T-helper 2 cell treated with Interferon-gamma antibody and Interleukin-4, amounts not matched to agents 5 μg/mL and 100 μg/mL, for 36 hours (primary cell): ENCODE data around the gene IDH1.
"Not testable (repeated sequence)": the region's sequence is repeated elsewhere in the genome, so short reads cannot be mapped to it uniquely, and the experiment has no call there.

Experiments used
- DNase-seq: peaks from one replicate; pipeline ENCODE4 v3.0.0; 2021; ENCODE audit warnings: low spot score
- H3K27ac Mint-ChIP-seq: one replicate; pipeline ENCODE4 v1.8.0; 2021; ENCODE audit warnings: mild to moderate bottlenecking, mixed read lengths
- H3K27me3 Mint-ChIP-seq: one replicate; pipeline ENCODE4 v1.8.0; 2021; ENCODE audit warnings: low read depth, mixed read lengths
- H3K36me3 Mint-ChIP-seq: one replicate; pipeline ENCODE4 v1.8.0; 2021; ENCODE audit warnings: low read depth, mixed read lengths
- H3K4me1 Mint-ChIP-seq: one replicate; pipeline ENCODE4 v1.8.0; 2021; ENCODE audit warnings: low read depth, mixed read lengths
- H3K4me3 Mint-ChIP-seq: one replicate; pipeline ENCODE4 v1.8.0; 2022; ENCODE audit warnings: mild to moderate bottlenecking, moderate library complexity, mixed read lengths
- H3K9me3 Mint-ChIP-seq: one replicate; pipeline ENCODE4 v1.8.0; 2021; ENCODE audit warnings: mixed read lengths

IDH1 gene

DNA sequence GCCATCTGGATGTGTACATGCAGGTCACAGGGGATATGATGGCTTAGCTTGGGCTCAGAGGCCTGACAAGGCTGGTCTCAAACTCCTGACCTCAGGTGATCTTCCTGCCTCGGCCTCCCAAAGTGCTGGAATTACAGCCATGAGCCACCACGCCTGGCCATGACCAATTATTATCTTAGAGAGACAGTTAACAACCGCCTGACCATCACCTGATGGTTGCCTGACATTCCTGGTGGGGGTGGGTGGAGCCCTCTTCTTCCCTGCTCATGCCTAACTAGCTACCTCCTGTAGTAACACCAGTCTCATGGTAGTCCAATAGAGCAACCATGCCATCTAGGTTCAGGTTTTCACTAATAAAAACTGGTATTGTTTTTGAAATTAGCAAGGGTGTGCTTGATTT lies 33.0 kb downstream of the IDH1 start:
- not testable (repeated sequence) for DNase-seq, H3K27me3 Mint-ChIP-seq, H3K4me3 Mint-ChIP-seq, H3K9me3 Mint-ChIP-seq, H3K4me1 Mint-ChIP-seq, H3K36me3 Mint-ChIP-seq, H3K27ac Mint-ChIP-seq

DNA sequence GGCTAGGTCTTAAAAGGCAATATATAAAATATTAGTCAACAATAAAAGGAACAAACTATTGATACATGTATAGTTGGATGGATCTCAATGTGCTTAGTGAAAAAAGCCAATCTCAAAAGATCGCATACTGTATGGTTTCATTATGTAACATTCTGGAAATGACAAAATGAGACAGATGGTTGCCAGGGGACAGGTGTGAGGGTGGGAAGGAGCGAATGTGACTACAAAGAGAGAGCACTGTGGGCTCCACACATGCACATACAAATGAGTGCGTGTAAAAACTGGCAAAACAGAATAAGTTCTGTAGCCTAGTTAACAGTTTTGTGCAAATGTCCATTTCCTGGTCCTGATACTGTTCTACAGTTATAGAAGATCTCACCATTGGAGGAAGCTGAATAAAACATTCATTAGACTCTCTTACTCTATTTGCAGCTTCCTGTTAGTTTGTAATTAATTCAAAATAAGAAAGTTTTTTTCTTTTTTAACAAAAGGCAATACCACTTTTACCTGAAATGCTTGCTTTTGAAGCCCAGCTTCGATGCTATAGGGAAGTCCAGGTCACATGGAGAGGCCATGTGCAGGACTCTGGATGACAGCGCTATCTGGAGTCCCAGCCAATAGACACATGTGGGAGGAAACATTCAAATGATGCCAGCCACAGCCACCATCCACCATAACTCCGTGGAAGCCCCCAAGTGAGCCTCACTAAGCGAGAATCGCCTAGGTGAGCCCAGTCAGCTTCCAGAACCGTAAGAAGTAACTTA lies 44.0 kb downstream of the IDH1 start:
- H3K36me3 Mint-ChIP-seq: no peaks in the 10 kb centered on the region
- H3K4me3 Mint-ChIP-seq: no peak overlapping the region
- H3K27me3 Mint-ChIP-seq: peaks cover 1% of the 10 kb centered on the region
- no peak for DNase-seq
- no peak overlapping the region for H3K27ac Mint-ChIP-seq
- no peaks in the 10 kb centered on the region for H3K4me1 Mint-ChIP-seq
- no peaks in the 10 kb centered on the region for H3K9me3 Mint-ChIP-seq

DNA sequence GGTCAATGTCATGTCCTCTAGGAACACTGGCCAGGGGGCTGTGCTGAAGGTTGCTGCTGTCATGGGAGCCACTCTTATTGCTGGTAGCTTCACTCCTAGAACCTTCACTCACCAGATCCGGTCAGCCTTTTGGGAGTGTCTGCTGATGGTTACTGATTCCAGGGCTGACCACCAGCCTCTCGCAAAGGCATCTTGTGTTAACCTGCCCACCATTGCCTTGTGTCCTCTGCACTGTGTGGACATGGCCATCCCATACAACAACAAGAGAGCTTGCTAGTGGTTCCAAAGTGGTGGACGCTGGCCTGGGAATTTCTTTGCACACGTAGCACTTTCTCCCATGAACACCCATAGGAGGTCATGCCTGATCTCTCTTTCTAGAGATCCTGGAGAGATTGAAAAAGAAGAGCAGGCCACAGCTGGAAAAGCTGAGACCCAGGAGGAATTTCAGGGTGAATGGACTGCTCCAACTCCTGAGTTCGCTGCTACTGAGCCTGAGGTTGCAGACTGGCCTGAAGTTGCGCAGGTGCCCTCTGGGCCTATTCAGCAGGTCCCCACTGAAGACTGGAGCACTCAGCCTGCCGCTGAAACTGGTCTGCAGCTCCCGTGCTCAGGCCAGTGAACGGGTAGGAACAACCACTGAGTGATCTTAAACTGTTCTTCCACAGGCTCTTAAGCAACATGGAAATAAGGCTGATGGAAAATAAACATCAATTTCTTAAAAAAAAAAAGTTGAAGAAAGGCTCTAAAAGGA lies 46.4 kb downstream of the IDH1 start:
- Mint-ChIP-seq H3K27ac (no peak overlapping the region), H3K4me1 (no peaks in the 10 kb centered on the region), H3K9me3 (no peaks in the 10 kb centered on the region), H3K4me3 (no peak overlapping the region), H3K27me3 (peaks cover 1% of the 10 kb centered on the region), H3K36me3 (no peaks in the 10 kb centered on the region)
- no peak for DNase-seq

- Mint-ChIP-seq H3K36me3 (no peaks in the 10 kb centered on the region), H3K4me1 (no peaks in the 10 kb centered on the region), H3K27me3 (peaks cover 1% of the 10 kb centered on the region), H3K27ac (no peak overlapping the region), H3K9me3 (no peaks in the 10 kb centered on the region), H3K4me3 (no peak overlapping the region)
- DNase-seq: no peak
Observed at GRCh38 chr2:208207769-208208168, 47.1 kb downstream of the IDH1 start.

DNA sequence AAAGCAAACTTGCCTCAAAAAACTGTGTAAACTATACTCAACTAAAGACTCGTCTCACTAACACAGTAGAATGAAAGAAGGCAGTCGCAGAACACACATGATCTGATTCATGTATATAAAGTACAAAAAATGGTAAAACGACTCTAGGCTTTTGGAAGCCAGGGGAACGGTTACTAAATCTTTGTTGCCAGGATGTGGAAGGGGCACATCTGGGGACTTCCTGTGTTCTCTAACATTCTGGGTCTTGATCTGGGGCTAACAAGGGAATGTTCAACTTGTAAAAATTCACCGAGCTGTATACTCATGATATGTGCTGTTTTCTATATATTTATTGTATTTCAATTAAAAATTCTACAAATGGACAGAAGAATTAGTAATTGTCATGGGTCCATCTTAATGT lies 50.7 kb downstream of the IDH1 start:
- Mint-ChIP-seq H3K9me3 (no peaks in the 10 kb centered on the region), H3K36me3 (no peaks in the 10 kb centered on the region), H3K27ac (no peak overlapping the region), H3K4me1 (no peaks in the 10 kb centered on the region), H3K27me3 (peaks cover 1% of the 10 kb centered on the region), H3K4me3 (no peak overlapping the region)
- DNase-seq: no peak

DNA sequence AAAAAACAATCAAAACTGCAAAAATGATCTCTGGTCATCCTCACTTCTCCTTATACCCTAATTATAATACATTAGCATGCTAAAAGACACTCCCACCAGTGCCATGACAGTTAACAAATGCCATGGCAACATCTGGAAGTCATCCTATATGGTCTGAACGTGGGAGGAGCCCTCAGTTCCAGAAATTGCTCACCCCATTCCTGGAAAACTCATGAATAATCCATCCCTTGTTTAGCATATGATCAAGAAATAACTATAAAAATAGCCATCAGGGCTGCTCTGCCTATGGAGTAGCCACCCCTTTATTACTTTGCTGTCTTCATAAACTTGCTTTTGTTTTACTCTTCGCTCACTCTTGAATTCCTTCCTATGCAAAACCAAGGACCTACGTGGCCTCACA lies 59.3 kb downstream of the IDH1 start:
- Mint-ChIP-seq H3K4me3 (no peak overlapping the region), H3K9me3 (no peaks in the 10 kb centered on the region), H3K4me1 (no peaks in the 10 kb centered on the region), H3K36me3 (no peaks in the 10 kb centered on the region), H3K27ac (no peak overlapping the region), H3K27me3 (peaks cover 2% of the 10 kb centered on the region)
- no peak for DNase-seq

DNA sequence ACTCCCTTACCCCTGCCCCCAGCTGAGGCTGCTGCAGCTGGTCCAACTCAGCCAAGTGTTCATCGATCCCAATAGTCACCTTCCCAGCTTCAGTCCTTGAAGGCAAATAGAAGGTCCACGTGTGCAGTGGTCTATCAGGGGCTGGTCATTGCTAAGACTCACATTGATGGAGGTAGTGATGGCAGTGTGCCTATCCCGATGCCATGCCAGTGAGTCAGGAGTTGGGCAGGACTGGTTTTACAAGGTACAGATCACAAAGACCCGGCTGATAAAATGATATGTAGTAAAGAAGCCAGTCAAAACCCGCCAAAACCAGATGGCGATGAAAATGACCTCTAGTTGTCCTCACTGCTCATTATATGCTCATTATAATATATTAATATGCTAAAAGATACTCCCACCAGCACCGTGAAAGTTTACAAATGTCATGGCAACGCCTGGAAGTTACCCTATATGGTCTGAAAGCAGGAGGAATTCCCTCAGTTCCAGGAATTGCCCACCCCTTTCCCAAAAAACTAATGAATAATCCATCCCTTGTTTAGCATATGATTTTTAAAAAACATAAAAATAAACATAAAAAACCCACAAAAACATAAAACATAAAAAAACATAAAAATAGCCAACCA lies 62.1 kb downstream of the IDH1 start:
- Mint-ChIP-seq H3K4me3 (no peak overlapping the region), H3K4me1 (no peaks in the 10 kb centered on the region), H3K27ac (no peak overlapping the region), H3K27me3 (peaks cover 1% of the 10 kb centered on the region), H3K36me3 (no peaks in the 10 kb centered on the region), H3K9me3 (no peaks in the 10 kb centered on the region)
- DNase-seq: no peak

DNA sequence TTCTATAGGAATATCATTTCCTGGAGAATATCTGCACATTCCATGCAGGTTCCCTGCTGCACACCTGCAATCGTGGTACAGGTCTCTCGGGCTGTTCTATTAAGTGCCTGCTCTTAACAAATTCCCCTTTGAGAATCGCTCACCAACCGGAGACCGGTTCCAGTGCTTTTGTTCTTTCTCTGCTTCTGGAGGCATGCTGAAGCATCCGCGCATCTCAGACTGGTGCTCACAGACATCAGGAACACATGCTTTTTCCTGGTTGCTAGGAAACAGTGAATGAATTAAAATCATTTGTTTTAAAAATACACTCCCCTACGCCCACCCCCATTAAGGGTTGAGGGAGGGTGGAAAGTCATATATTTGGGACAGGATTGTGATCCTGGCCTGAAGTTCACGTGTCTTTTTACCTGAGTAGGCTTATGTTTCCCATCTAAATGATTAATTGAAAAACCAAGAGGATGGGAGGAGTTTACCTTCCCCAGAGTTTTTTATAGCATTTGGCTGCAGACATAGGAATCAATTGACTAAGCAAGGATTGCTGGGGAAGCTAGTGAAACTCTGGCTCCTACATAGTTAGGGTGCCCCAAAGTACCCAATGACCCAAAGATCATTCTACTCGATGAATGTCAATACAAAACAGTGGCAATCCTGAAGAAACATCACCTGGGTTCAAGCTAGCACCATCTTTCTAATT lies 64.9 kb downstream of the IDH1 start, which contains the start of gene C2orf80:
Gene C2orf80 (minus strand): TSS at position 221 of the 694 bp plus-strand sequence. CDS start 3,044 bp downstream, outside the sequence.
- Mint-ChIP-seq H3K27ac (no peak within 1 kb of the TSS), H3K4me3 (no peak within 1 kb of the TSS), H3K9me3 (no peaks in the 10 kb centered on the region), H3K27me3 (peaks cover 8% of the 10 kb centered on the region), H3K36me3 (no peaks in the 10 kb centered on the region), H3K4me1 (peaks cover 2% of the 10 kb centered on the region)
- no peak for DNase-seq

GRCh38 chr2:208189069-208189809 lies 65.6 kb downstream of the IDH1 start:
- Mint-ChIP-seq H3K4me3 (no peak overlapping the region), H3K27me3 (peaks cover 14% of the 10 kb centered on the region), H3K9me3 (no peaks in the 10 kb centered on the region), H3K4me1 (peaks cover 2% of the 10 kb centered on the region), H3K36me3 (no peaks in the 10 kb centered on the region), H3K27ac (no peak overlapping the region)
- no peak for DNase-seq

DNA sequence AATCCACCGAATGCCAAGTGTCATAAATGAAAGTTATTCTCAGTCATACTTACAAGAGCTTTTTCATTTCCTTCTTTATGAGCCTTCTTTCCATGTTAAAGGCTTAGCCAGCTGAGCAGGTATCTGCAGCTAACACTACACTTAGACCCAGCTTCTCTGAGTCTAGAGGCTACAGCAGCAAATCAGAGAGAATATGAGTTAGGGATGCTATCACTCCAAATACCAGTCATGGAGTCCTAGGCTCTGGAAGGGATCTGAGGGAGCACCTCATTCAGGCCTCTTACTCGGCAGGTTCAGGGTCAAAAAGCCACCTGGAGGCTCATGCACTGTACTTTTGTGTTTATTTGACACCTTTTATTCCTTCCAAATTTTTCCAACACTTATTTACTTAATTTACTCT lies 68.0 kb downstream of the IDH1 start:
- Mint-ChIP-seq H3K9me3 (no peaks in the 10 kb centered on the region), H3K4me3 (no peak overlapping the region), H3K27me3 (peaks cover 31% of the 10 kb centered on the region), H3K27ac (no peak overlapping the region), H3K36me3 (no peaks in the 10 kb centered on the region), H3K4me1 (peaks cover 2% of the 10 kb centered on the region)
- no peak for DNase-seq

DNA sequence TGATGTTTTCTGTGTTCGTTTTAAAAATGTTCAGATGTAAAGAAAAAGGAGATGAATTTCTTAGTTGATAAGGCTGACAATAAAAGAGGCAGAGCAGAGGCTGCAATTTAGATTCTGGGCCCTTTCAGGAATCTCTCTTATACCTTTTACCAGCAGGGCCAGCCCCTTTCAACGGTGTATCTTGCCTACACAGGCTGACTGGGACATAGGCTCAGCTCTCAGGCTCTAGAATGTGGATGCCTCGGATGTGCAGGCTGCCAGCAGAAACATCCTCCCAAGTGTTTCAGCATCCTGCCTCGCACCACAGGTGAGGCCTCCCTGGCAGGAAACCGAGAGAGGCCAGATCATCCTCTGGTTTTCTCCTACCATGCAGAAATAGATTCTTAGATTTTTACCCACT lies 68.4 kb downstream of the IDH1 start:
- DNase-seq: no peak
- no peaks in the 10 kb centered on the region for H3K36me3 Mint-ChIP-seq
- H3K4me1 Mint-ChIP-seq: peaks cover 2% of the 10 kb centered on the region
- H3K4me3 Mint-ChIP-seq: no peak overlapping the region
- H3K27ac Mint-ChIP-seq: no peak overlapping the region
- peaks cover 36% of the 10 kb centered on the region for H3K27me3 Mint-ChIP-seq
- H3K9me3 Mint-ChIP-seq: no peaks in the 10 kb centered on the region
